Suprapubic skin (tissue), 4 donors: Measurements from ENCODE around the gene ADARB1.

ENCODE experiments used
- EP300 ChIP-seq: sonication (generic); formaldehyde crosslinking; IDR thresholded peaks from one replicate; pipeline ENCODE4 v1.6.1; 2017; ENCODE audit warnings: antibody characterized with exemption
- POLR2A ChIP-seq, 2 donors: fragments of 450-650 bp; IDR thresholded peaks; one replicate each; pipeline ENCODE4 v1.6.1; 2017; ENCODE audit warnings: antibody characterized with exemption in 2 of 2, mild to moderate bottlenecking in 2 of 2, moderate library complexity in 2 of 2
- POLR2AphosphoS5 ChIP-seq, 3 donors: sonication (generic); formaldehyde crosslinking; IDR thresholded peaks; one replicate each; pipeline ENCODE4 v1.6.1; 2017; ENCODE audit warnings: antibody characterized with exemption in 3 of 3
- TF ChIP-seq, protein P1 (sequence below), 2 donors: fragments of 200-600 bp in 1 of 2; fragments of 450-650 bp in 1 of 2; sonication (generic) in 1 of 2; IDR thresholded peaks; one replicate each; pipeline ENCODE4 v1.5.1; 2016 to 2019; ENCODE audit warnings: antibody characterized with exemption in 2 of 2, mild to moderate bottlenecking in 1 of 2, moderate library complexity in 1 of 2

DNA sequence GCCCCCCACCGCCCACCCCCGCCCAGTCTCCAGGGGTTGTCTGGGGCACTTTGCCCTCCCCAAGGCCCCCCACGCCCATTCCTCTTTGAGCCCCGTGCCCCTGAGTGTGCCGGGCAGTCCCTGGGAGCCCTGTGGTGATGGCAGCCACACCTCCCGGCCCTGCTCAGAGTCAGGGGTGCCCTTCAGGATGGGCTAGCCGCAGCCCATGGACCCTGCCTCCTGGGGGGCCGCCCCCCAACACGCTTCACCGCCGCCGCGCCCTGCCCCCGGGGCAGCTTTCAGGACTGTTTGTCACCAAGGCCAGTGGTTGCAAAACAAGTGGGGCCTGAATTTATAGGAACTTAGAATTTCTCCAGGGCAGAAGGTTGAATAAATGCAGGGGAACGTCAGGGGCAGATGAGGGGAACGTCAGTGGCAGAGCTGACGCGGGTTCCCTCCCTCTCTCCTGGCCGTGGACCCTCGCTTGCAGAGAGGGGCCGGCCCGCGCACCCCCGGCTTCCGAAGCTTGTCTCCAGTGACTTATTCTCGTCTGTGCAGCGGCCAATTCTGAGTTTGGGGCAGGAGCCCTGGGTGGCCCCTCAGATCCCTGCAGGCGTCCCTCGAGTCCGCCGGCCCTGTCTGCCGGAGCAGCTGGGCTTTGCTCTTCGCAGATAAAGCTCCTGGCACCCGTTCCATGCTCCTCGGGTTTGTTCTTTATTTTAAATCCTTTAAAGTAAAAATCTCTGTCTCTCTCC, 41.2 kb upstream of the ADARB1 start:
- TF ChIP-seq, protein P1, sequence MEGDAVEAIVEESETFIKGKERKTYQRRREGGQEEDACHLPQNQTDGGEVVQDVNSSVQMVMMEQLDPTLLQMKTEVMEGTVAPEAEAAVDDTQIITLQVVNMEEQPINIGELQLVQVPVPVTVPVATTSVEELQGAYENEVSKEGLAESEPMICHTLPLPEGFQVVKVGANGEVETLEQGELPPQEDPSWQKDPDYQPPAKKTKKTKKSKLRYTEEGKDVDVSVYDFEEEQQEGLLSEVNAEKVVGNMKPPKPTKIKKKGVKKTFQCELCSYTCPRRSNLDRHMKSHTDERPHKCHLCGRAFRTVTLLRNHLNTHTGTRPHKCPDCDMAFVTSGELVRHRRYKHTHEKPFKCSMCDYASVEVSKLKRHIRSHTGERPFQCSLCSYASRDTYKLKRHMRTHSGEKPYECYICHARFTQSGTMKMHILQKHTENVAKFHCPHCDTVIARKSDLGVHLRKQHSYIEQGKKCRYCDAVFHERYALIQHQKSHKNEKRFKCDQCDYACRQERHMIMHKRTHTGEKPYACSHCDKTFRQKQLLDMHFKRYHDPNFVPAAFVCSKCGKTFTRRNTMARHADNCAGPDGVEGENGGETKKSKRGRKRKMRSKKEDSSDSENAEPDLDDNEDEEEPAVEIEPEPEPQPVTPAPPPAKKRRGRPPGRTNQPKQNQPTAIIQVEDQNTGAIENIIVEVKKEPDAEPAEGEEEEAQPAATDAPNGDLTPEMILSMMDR (IDR thresholded peaks at IDR 0.05), result no peak
- no peak for TF ChIP-seq POLR2A (IDR thresholded peaks at IDR 0.05)
- no peak for TF ChIP-seq EP300
- no peak for TF ChIP-seq POLR2AphosphoS5 (IDR thresholded peaks at IDR 0.05)
